Measurements from ENCODE around the gene FOXC2.

DNA sequence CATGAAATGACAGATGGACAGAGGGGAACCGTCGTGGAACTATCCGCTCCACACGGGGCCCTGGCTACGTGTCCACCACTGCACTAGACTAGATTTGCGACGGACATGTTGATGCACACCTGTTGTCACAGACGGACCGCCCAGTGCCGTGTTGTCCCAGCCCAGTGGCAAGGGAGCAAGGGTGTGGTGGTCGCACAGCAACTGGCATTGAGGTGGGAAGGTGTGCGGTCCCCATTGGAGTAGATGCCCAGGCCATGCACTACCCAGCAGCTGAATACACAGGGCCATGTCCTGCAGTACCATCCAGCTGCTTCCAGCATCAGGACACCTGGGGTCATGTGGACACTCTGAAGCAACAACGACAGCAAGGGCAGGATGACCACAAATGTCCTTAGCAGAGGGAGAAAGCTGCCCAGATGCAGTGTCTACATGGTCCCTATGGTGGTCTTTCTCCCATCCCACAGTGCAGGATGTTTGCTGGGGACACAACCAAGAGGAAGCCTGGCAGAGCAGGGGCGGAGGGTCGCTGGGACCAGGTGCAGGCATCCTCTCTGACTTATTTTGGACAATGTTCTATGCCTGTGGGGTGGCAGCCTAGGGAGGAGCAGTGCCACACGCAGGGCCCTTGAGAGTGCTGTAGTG lies 47.5 kb upstream of the FOXC2 start:
- TF ChIP-seq, protein P1, sequence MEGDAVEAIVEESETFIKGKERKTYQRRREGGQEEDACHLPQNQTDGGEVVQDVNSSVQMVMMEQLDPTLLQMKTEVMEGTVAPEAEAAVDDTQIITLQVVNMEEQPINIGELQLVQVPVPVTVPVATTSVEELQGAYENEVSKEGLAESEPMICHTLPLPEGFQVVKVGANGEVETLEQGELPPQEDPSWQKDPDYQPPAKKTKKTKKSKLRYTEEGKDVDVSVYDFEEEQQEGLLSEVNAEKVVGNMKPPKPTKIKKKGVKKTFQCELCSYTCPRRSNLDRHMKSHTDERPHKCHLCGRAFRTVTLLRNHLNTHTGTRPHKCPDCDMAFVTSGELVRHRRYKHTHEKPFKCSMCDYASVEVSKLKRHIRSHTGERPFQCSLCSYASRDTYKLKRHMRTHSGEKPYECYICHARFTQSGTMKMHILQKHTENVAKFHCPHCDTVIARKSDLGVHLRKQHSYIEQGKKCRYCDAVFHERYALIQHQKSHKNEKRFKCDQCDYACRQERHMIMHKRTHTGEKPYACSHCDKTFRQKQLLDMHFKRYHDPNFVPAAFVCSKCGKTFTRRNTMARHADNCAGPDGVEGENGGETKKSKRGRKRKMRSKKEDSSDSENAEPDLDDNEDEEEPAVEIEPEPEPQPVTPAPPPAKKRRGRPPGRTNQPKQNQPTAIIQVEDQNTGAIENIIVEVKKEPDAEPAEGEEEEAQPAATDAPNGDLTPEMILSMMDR (IDR thresholded peaks at IDR 0.05): no peak
- no peak for TF ChIP-seq POLR2AphosphoS5 (IDR thresholded peaks at IDR 0.05)
